DMS153 treated with DMSO at 0.1 percent for 48 hours (cell line): ENCODE measurements around the gene YDJC.
"Not testable (repeated sequence)": the region's sequence is repeated elsewhere in the genome, so short reads cannot be mapped to it uniquely, and the experiment has no call there.

Source experiments
- DNase-seq: peaks from one replicate; lab custom pipeline; 2025; ENCODE audit not compliant: unreplicated experiment; lab: John Stamatoyannopoulos, UW

Gene YDJC

DNA sequence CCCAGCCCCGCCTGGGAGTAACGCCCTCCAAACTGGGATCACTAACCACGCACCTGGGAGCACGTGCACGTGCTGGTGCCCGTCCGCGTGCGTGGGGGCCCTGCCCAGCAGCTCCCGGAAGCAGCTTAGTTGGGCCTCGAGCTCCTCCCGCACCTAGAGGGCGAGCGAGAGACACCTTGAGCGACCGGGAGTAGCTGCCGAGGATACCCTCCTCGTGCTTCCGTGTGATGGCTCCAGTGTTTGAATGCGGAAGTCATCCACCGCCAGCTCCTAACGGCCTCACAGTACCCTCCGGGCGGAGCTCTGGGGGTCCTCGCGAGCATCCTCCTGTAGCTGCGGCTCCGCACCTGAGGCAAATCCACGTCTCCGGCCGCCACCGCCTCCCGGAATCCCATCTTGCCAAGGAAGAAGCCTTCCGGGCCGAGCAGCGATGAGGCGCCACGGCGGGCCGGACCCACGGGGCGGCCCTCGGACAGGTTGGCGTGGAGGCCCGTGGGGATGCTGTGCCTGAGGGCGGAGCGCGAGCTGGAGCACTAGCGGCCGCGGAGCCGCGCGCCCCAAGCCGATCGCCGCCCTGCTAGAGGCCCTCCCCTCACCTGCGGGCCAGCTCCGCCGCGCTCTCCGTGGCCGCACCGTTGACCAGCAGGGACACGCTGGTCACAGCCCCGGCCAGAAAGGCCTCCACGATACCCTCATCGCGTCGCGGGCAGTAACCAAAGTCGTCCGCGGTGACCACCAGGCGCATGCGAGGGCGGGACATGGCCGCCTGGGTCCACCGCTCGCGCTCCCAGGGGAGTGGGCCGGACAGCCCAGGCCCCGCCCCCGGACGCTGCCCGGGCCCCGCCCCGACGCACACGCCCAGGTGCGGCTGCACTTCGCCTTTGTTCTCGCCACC, at the start of gene YDJC:
Gene YDJC, minus strand, starts transcription at position 768 of the 895 bp plus-strand sequence. Its CDS starts 8 bp downstream, at position 760.
- peak; percentile 89 for DNase-seq

GRCh38 chr22:21679383-21679782, 49.6 kb upstream of the YDJC start:
- DNase-seq = no peak

- not testable (repeated sequence) for DNase-seq
These were observed 49.0 kb upstream of the YDJC start for GRCh38 chr22:21678842-21679241.

- DNase-seq = peak; percentile 7
These were observed 48.0 kb upstream of the YDJC start for GRCh38 chr22:21677606-21678443.

DNA sequence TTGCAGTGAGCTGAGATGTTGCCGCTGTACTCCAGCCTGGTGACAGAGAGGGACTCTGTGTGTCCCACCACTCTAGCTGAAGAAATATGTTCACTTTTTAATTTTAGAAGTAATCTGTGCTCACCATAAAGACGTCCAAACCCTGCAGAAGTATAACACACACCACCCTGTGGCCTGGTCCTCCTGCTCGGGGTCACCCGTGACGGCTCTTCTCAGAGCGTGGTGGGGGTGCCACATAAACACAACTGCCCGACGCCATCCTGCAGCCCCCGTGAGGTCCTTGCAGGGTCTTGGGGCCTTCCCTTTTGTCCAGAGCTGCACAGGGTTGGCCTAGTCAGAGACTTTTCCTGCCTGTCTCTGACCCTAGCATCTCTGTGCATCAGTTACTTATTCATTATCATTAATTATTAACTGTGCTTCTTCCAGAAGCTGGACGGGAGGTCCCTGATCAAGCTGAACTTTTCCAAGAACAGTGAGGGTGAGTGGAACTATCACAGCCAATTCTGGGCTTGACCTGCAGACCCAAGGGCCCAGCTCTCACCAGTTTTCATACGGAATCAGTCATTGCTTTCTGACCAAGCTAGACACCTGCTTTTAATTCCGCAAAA, 44.9 kb upstream of the YDJC start:
- no peak for DNase-seq

DNA sequence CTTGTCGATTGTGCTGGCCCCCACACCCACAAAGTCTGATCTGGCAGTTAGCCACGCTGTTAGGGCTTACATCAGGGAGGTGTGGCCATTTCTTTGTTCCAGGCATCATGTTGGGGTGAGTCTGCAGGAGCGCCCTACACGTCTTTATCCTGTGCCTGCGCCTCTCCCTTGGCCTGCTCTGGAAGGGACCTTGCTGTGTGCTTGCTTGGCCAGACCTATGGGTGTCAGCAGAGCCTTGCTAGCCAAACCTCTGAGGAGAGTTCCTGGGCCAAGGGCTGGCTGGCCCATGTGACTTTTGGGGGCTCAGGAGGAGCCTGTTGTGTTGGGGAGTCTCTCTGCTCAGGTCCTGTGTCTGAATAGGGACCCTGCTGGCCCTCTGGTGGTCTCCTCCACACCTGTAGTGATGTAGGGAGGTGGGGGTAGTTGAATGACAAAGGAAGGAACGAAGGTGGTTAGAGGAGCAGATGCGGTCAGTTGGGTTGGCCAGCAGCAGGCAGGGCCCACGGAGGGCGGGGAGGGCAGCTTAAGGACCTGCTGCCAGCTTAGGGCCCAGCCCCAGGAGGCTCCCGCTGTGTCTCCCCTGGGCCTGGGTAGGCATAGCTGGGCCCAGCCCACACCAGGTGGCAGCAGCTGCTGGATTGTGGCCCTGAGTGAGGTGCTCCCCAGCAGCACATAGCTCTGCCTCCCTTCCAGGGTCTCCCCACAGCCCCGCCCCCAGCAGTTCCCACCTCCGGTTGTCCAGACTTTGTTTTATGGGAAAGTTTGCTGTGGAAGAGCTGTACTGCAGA, 43.9 kb upstream of the YDJC start:
- no peak for DNase-seq

- DNase-seq = no peak
These were observed 42.3 kb upstream of the YDJC start for GRCh38 chr22:21672107-21672629.

DNA sequence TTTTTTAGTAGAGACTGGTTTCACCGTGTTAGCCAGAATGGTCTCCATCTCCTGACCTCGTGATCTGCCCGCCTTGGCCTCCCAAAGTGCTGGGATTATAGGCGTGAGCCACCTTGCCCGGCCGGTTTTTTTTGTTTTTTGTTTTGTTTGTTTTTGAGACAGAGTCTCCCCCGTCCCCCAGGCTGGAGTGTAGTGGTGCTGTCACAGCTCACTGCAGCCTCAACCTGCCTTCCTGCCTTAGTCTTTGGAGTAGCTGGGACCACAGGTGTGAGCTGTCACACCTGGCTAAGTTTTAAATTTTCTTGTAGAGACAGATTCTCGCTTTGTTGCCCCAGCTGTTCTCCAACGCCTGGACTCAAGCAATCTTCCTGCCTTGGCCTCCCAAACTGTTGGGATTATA, 39.2 kb upstream of the YDJC start:
- DNase-seq = no peak

GRCh38 chr22:21666786-21667185, 37.0 kb upstream of the YDJC start:
- DNase-seq = no peak

- no peak for DNase-seq
These were observed 35.4 kb upstream of the YDJC start for GRCh38 chr22:21665047-21665851.

DNA sequence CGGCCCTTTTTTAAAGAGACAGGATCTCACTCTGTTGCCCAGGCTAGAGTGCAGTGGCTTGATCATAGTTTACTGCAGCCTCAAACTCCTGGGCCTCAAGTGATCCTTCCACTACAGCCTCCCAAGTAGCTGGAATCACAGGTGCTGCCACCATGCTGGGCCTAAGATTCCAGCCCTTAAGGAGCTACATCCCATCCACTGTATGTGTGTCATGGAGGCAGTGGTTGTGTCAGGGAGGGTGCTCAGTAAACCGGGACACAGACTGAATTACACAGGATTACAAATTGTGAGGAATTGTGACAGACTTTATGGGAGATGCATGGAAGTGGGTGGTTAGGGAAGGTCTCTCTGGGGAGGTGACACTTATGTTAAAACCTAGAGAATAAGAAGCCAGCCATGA, 33.9 kb upstream of the YDJC start:
- no peak for DNase-seq

DNA sequence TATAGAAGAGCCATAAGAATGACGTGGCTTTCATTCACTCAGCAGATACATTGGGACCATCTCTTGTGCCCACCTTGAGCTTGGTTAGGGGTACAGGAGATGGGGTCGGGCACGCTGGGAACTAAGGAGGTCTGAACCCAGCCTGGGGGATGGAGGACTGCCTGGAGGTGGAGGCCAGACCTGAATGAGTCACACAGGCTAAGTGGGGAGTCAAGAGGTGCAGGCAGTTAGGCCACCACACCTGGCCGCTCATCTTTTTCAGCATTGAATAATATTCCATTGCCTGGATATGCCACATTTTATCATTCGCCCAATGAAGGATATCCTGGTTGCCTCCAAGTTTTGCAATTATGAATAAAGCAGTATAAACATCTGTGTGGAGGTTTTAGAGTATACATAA, 32.2 kb upstream of the YDJC start:
- no peak for DNase-seq

GRCh38 chr22:21660904-21661303, 31.1 kb upstream of the YDJC start:
- DNase-seq = no peak

GRCh38 chr22:21659864-21660525, 30.2 kb upstream of the YDJC start:
- no peak for DNase-seq

DNA sequence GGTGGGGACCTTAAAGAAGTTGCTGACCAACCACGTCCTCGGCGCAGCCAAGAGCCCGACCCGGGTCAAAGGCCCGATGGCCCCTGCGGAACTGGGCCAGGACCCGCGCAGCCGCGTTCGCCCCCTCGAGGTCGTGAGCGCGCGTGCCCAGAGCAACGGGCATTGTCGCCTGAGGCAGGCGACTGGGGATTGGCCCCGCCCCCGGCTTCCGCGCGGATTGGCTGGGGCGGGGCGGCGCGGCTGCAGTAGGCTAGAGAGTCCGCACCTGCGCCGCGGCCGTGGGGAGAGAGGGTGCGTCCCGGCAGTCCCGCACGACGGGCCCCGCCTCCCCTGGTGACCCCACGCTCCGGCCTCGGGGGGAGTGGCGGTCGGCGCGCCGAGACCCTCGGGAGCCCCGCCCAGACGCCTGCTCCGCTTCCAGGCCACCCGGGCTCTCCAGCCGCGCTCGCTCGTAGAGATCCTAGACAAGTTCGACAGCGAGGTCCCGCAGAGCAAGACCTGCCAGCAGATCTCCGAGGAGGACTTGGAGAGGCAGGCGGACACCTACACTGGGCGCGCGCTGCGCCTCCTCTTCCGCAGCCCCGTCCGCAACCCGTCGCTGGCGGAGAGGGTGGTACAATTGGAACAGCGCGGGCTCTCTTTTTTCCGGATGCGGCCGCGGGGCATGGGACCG, 27.7 kb upstream of the YDJC start:
- DNase-seq = peak; percentile 86

DNA sequence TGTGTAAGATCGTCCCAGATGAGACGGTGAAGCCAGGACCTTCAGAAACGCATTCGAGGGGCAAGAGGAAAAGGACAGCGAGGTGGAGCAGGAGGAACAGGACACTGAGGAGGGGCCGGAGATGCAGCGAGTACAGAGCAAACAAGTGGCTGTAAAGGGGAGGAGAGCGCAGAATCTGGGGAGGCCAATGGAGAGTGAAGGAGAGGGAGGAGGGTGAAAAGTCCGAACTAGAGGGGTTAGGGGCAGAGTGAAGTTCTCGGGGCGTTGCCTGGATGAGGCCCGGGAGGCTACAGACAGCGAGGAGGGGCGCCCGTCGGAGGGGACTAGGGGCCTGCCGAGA, 27.2 kb upstream of the YDJC start:
- DNase-seq = no peak

DNA sequence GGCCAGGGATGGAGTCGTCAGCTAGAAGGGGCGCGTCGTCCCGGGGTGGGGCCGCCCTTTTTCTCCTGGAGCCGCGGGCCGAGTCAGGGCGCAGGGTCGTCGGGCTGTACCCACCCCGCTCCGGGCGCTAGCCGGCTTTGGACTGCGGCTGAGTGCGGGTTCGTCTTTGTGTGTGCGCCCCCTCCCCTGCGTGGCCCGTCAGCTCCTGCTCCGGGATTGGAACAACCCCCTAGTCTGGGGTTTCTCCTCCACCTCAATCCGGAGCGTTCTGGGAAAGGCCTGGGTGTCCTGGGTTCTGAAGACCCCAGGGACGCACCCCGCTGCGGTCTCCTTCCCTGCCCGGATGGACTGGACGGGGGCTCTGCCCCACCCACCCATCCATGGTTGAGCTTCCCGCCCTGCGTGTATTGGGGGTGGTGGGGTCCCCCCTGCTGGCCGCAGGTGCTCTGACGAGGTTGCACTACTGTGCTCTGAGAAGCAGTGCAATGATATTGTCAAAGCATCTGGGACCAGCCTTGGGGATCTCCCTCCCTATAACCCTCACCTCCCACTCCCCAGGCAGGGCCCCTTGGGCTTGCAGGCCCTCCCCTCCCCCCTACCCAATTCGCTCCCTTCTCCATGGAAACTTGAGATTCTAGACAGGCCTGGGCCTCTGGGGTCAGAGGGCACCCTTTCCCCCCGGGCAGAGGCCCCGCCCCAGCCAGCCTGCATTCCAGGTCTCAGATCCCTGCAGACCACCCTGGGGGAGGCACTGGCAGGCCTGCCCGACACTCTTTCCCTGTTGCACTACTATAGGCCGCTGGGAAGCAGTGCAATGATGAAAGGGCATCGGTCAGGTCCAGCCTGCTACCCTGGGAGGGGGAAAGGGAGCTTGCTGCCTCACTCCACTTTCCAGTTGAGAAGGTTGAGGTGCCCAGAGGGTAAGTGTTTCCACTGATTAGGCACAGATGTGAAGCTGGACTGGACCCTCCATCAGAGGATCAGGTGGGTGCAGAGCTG, 23.0 kb upstream of the YDJC start:
- DNase-seq = no peak
